Limb (tissue), 2 donors: Measurements from ENCODE around the gene DCAF10.
"Not testable (repeated sequence)": the region's sequence is repeated elsewhere in the genome, so short reads cannot be mapped to it uniquely, and the experiment has no call there.

Source experiments
- DNase-seq, 2 donors: peaks; one replicate each; pipeline ENCODE4 v3.0.0-alpha.2; 2016; ENCODE audit errors: extremely low spot score in 2 of 2

DCAF10 gene

GRCh38 chr9:37792122-37792521 is 8.5 kb upstream of the DCAF10 start:
- no peak for DNase-seq

- DNase-seq, result no peak
Observed at GRCh38 chr9:37796232-37796631, 4.4 kb upstream of the DCAF10 start.

GRCh38 chr9:37798677-37799076 is 1.9 kb upstream of the DCAF10 start:
- no peak for DNase-seq

- DNase-seq, result no peak
Observed at GRCh38 chr9:37801287-37801850, 772 bp downstream of the DCAF10 start.

DNA sequence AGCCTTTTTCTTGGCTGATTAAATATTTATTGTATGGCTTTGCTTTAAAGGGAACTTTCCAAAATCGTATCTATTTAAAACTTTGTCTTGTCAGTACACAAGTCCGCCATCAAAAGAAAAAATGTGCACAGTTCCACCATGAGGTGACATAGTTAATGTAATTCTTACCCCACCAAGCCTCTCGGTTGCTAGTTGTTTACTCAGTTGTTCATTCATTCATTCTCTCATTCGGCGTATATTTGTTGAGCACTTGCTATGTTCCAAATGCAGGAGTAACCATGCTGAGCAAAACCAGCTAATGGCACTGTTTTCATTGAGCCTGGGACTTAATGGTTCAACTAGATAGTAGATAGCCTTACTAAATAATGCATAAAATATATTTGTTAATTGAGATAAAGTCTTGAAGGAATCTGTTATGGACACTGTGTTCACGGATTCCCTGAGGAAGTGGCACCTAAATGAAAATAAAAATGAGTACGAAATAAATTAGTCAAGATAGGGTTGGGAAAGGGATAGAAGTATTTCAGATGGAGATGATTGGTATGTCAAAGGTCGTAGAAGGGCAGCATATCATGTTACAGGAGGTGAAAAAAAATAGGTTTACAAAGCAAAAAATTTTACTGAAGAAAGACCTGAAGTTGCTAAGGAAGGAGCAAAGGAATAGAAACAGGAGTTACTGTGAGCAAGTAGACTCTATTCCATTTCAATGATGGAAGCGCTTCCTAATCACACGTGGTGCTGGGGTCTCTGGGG is 1.5 kb downstream of the DCAF10 start:
- no peak for DNase-seq

DNA sequence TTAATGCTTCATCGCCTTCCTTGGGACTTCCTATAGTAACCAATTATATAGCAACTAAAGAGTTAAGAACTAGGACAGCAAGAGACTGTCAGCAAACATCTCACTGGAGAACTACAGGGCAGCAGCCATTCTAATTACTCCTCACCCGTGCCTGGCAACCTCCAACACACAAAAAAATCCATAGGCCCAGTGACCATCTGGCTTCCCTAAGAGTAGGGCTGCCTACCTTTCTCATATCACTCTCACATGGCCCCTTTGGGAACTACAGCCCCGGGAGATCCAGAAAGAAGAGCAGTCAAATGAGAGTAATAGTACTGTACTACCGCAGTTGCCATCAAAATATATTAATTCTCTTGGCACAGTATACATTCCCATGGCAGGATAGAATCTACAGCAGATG is 5.7 kb downstream of the DCAF10 start:
- no peak for DNase-seq

DNA sequence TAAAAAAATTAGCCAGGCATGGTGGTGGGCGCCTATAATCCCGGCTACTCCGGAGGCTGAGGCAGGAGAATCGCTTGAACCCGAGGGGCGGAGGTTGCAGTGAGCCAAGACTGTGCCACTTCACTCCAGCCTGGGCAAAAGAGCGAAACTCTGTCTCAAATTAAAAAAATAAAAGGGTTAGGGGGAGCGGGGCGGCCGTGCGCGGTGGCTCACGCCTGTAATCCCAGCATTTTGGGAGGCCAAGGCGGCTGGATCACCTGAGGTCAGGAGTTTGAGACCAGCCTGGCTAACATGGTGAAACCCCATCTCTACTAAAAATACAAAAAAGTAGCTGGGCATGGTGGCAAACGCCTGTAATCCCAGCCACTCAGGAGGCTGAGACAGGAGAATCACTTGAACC is 9.1 kb downstream of the DCAF10 start:
- not testable (repeated sequence) for DNase-seq

- no peak for DNase-seq
Observed at GRCh38 chr9:37811906-37812476, 11.4 kb downstream of the DCAF10 start.

DNA sequence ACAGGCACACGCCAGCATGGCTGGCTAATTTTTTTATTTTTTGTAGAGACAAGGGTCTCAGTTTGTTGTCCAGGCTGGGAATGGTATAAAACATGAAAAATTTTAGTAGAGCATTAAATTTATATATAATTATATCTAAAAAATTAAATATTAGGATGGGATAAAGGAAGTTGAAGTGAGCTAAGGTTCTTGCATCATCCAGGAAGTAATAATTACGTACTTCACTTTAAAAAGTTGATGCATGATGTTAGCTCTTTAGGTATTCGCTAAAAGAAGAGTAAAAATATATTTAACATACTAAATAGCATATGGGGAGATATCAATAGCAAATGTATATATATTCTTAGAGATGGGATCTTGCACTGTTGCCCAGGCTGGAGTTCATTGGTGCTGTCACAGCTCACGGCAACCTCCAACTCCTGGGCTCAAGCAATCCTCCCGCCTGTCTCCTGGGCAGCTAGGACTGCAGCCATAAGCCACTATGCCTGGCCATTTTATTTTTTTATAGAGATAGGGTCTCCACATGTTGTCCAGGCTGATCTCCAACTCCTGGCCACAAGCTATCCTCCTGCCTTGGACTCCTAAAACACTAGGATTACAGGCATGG is 12.3 kb downstream of the DCAF10 start:
- no peak for DNase-seq

DNA sequence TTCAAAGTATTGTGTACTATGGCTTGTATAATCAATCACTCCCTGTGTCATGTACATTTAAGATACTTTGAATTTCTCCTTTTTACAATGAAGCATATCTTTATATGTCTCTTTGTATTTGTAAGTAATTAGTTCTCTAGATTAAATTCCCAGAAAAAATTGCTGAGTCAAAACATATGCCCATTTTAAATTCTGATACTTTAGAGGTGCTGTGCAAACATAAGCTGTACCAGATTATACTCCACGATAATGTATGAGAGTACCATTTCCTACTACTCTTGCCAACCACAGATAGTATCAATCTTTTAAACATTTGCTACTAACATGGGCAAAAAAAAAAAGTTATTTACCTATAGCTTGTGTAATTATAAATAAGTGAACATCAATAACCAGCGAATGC is 18.3 kb downstream of the DCAF10 start:
- DNase-seq, result no peak

DNA sequence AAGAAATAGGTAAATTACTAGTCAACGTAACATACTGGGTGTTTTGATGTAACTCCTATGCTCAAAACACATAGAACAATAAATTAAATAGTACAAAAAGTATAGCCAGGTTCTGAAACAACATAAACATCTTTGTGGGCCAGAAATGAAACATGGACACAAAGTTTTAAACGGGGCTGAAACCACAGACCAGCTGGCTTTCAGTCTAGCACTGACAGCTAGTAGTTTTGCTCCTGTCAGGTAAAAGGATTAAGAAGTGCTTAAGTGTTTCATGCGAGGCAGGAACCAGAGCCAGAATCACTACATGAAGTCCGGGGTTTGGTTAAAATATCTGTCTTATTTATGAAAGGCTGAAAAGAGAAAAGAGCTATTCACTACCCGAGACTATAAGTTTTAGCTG is 19.5 kb downstream of the DCAF10 start:
- DNase-seq, result no peak

- not testable (repeated sequence) for DNase-seq
Observed at GRCh38 chr9:37825174-37825573, 24.6 kb downstream of the DCAF10 start.

DNA sequence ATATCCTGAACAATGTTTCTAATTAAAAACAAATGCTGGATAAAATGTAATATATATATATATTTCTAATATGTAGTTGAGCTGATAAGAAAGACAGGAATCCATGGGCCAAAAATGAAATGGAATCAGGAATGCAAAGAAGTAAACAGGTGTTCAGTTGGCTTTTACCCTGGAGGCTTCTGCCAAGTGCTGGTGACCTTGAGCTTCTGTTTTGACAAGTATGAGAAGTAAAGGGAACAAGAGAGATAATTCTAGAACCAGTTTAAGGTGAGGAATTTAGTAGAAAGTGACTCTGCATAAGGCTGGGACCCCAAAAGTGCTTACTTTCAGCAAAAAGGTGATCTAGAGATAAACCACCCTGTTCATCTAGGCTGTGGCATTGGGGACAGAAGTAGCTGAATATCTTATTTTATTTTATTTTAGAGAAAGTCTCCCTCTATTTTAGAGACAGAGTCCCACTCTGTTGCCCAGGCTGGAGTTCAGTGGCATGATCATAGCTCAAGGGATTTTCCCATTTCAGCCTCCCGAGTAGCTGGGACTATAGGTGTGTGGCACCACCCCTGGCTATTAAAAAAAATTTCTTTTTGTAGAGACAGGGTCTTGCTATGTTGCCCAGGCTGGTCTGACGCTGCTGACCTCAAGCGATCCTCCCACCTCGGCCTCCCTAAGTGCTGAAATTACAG is 27.0 kb downstream of the DCAF10 start:
- DNase-seq, result no peak

DNA sequence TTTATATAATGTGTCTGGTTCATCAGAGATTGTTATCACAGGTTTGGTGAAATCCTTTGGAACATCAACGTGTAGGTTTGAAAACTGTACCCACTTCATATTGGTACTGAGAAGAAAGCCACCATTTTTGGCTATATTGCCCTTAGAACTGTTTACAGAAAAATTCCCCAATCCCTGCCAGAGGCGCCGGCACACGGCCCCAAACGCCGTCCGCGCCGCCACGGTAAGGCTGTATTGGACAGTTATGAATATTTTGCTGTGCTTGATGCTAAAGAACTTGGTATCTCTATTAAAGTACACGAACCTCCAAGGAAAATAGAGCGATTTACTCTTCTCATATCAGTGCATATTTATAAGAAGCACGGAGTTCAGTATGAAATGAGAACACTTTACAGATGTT is 35.2 kb downstream of the DCAF10 start:
- DNase-seq, result no peak

GRCh38 chr9:37836386-37836785 is 35.8 kb downstream of the DCAF10 start:
- DNase-seq, result no peak

DNA sequence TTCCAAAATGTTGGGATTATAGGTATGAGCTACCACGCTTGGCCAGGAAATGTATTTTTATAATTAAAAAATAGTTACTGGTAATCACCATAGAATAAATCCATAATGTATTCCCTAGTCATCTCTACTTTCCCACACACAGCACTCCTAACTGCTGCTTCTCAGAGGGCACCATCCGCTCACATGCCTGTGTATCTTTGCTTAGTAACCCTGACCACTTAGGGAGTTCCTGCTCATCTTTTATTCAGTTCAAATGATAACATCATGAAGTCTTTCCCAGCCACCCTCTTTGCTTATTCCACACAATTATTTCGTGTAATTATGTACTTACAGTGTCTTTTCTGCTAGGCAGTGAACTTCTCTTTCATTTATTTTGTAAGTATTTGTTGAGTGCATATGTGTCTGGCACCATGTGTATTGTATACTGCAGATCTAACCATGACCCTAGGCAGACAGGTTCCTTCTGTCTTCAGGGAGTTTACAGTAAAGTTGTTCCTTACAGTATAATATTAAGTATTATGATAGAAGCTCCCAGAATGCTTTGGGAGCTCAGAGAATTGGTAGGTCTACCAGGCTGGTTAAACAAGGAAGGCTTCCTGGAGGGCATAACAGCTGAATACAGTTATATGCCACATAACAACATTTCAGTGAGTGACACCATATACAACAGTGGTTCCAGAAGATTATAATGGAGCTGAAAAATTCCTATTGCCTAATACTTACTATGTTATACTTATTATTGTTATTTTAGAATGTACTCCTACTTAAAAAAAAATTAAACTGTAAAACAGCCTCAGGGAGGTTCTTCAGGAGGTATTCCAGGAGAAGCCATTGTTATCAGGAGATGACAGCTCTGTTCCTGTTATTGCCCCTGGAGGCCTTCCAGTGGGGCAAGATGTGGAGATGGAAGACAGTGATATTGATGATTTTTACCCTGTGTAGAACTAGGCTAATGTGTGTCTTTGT is 39.2 kb downstream of the DCAF10 start:
- no peak for DNase-seq

- DNase-seq, result no peak
Observed at GRCh38 chr9:37840560-37841194, 40.1 kb downstream of the DCAF10 start.

- DNase-seq, result no peak
Observed at GRCh38 chr9:37852222-37852621, 51.6 kb downstream of the DCAF10 start.

- no peak for DNase-seq
Observed at GRCh38 chr9:37856551-37856950, 56.0 kb downstream of the DCAF10 start.

DNA sequence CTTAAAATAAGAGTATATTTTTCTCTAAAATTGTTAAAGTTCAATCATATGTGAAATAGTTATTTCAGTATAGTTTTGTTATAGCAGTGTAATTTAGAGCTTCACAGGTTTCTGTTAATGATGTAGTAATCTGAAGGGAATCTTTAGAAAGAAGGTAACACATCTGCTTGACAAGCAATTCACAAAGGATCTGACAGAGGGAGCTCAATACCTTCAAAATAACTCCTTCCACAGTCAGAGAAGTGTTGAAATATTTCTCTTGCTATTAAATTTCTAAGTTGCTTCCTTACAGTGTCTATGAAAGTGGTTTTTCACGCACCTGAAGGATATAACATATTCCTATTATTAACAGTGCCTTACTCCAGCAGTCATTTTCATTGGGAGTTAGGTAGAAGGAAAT is 58.4 kb downstream of the DCAF10 start:
- DNase-seq, result no peak
